ENCODE measurements around the gene DNAH1.

The DNAH1 gene

DNA sequence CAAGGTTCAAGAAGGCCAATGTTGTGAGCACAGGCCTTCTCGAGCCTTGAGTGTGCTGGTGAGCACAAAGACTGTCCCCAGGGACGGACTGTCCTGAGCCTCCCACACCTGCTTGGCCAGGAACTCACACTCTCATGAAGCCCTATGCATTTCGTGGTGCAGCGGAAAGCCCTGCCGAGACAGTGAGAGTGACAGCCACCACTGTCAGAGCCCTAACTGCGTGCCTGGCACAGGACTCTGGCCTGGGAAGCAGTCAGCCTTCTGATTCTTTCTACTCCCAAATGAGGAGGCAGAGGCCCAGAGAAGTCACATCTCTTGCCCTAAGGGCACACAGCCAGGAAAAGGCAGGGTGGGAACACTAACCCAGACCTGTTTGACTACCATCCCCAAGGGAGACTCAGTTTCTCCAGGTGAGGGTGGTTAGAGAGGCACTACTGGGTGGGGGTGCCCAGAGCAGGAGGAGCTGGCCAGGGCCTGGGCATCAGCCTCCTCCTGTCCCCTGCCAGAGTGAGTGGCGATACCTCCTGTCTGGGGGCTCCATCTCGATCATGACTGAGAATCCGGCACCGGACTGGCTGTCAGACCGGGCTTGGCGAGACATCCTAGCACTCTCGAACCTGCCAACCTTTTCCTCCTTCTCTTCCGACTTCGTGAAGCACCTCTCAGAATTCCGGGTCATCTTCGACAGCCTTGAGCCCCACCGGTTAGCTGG lies 78.0 kb downstream of the DNAH1 start:
- DNase-seq = no peak

DNA sequence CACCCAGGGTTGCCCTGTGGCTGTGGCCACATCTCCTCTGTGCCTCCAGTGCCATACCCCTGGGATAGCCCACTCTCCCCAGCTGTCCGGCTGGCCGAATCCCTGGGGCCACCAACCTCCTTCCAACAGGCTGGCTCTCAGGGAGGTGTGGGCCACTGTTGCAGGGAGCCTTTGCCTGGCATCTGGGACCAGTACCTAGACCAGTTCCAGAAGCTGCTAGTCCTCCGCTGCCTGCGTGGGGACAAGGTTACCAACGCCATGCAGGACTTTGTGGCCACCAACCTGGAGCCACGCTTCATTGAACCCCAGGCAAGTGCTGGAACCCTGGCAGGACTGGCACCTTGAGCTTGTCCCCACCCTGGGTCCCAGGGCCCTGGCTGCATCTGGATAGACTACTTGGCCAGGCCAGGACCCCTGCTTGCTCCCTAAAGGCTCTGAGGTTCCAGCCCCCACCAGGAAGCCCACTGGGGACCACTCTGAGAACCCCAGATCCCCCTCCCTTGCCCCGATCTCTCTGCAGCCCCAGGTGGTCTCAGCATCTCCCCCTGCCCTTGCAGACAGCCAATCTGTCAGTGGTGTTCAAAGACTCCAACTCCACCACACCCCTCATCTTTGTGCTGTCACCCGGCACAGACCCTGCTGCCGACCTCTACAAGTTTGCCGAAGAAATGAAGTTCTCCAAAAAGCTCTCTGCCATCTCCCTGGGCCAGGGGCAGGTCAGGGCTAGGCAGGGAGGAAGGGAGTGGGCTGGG lies 78.8 kb downstream of the DNAH1 start:
- DNase-seq = no peak

DNA sequence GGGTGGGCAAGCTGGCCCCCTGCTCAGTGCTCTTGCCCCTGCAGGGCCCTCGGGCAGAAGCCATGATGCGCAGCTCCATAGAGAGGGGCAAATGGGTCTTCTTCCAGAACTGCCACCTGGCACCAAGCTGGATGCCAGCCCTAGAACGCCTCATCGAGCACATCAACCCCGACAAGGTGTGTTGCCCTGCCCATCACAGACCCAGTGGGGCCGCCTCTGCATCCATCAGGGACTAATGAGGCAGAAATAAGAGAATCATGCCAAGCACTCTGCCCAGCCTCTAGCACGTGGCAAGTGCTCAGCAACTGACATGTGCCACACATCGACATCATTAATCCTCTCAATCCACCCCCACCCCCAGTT lies 79.4 kb downstream of the DNAH1 start:
- DNase-seq = no peak

DNA sequence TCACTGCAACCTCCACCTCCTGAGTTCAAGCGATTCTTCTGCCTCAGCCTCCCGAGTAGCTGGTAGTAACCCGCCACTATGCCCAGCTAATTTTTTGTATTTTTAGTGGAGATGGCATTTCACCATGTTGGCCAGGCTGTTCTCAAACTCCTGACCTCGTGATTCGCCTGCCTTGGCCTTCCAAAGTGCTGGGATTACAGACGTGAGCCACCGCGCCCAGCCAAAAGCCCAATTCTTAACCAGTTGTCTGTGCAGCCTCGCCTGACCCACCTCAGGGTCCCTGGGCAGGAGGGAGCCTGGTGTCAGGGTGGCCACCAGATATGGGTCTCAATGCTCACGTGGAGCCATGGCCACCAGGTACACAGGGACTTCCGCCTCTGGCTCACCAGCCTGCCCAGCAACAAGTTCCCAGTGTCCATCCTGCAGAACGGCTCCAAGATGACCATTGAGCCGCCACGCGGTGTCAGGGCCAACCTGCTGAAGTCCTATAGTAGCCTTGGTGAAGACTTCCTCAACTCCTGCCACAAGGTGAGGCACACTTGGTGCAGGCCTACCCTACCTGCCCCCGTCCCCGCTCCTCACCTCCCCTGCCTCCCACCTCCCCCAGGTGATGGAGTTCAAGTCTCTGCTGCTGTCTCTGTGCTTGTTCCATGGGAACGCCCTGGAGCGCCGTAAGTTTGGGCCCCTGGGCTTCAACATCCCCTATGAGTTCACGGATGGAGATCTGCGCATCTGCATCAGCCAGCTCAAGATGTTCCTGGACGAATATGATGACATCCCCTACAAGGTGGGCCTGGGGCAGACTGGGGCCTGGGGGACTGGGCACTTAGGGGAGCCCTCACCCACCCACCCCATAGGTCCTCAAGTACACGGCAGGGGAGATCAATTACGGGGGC lies 80.1 kb downstream of the DNAH1 start:
- no peak for DNase-seq

DNA sequence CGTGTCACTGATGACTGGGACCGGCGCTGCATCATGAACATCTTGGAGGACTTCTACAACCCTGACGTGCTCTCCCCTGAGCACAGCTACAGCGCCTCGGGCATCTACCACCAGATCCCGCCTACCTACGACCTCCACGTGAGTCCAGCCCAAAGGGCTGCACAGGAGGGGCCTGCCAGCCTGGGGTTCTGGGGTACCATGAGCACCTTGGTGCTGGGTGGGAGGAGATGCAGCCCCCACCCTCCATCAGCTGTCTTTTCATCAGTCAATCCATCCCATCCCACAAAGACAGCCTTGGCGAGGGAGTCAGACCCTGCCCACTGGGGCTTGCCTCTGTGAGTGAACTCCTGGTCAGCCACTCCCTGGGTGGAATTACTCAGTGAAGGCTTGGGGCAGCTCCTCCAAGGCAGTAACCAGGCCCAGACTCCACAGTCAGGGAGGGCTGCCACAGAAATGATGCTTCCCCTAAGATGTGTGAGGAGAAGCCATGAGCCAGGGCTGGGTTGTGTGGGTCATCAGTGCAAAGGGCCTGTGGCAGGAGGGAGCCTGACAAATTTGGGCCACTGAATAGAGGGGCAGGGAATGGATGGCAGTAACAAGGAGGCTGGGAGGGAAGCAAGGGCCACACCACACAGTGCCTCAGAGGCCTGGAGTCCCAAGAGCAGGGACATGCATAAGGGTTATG lies 80.9 kb downstream of the DNAH1 start:
- no peak for DNase-seq

DNA sequence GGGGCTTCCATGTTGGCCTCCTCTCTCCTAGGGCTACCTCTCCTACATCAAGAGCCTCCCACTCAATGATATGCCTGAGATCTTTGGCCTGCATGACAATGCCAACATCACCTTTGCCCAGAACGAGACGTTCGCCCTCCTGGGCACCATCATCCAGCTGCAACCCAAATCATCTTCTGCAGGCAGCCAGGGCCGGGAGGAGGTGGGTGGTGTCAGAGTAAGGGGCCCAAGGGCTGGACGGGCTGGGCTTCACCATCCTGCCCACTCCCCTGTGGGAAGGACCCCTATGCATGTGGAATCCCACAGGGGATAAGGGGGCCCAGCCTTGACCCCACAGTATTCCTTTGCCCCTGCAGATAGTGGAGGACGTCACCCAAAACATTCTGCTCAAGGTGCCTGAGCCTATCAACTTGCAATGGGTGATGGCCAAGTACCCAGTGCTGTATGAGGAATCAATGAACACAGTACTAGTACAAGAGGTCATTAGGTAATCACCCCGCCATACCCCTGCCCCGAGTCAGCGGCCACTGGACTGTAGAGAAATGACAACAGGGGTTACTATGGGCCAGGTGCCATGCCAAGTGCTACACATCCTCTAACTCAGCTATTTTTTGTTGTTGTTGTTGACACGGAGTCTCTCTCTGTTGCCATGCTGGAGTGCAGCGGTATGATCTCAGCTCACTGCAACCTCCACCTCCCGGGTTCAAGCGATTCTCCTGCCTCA lies 81.7 kb downstream of the DNAH1 start:
- DNase-seq = no peak

DNA sequence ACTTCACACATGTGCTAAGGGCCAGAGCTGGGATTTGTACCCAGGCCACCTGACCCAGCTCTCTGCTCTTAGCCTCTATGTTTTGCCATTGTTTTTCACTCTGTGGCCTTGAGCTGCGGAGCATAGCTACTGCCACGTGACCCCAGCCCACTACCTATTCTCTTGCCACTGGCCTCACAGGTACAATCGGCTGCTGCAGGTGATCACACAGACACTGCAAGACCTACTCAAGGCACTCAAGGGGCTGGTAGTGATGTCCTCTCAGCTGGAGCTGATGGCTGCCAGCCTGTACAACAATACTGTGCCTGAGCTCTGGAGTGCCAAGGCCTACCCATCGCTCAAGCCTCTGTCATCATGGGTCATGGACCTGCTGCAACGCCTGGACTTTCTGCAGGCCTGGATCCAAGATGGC lies 82.6 kb downstream of the DNAH1 start:
- DNase-seq = no peak

DNA sequence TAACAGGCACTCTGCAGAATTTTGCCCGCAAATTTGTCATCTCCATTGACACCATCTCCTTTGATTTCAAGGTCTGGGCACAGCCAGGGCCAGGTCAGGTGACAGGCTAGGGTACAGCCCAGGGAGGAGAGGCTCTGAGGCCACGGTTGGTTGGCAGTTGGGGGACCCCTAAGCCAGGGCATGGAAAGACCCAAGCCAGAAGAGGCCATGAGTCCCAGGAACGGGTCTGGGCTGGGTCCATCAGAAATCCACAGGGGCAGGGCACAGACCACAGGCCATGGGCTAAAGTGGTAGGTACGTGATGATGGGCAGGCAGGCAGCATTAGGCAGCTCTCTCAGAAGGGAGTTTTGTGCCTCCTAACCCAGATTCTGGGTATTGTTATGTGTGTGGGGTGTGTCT lies 83.0 kb downstream of the DNAH1 start:
- no peak for DNase-seq

DNA sequence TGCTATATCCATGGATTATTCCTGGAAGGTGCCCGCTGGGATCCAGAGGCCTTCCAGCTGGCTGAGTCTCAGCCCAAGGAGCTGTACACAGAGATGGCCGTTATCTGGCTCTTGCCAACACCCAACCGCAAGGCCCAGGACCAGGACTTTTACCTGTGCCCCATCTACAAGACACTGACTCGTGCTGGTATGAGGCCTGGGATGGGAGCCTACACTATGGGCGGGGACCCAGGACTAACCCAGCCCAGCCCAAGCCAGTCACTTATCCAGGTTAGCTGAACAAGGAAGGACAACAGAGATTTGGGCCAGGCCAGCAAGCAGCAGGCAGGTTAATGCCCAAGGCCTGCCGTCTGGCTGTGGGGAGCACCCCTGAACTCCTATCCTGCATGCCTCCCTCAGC lies 83.5 kb downstream of the DNAH1 start:
- DNase-seq = no peak

DNA sequence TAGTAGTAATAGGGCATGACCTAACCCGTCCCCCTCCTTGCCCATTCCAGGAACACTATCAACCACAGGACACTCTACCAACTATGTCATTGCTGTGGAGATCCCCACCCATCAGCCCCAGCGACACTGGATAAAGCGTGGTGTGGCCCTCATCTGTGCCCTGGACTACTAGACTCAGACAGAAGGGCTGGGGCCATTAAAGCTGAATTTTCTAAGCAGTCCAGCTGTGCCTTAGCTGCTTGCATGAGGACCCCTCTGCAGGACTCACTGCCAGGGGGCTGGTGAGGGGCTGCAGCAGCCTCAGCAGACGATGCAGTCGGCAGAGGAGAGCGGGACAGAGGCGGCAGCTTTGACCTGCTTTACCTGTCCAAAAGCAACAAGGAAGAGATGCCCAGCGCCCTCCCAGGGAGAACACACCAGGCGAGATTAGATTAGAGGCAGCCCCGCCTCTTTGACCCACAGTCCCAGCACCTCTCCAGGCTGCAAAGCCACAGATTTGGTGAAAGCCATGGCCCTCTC lies 84.2 kb downstream of the DNAH1 start:
- DNase-seq = no peak

DNA sequence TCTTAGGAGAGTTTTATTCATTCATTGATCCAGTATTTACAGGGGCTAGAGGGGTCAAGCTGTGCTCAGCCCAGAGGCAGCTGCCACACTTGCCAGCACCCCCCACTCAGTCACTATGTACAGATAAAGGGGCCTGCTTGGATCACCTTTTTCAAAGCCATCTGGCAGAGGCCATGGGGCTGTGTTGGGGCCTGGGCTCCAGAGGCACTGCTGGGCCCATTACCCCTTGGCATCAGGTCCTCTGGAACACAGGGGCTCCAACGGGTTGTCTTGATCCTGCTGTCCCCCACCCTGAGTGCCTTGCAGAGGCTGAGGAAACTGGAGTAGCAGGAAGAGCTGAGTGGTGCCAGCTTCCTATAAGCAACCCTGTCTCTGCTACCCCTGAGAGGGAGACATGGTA lies 84.9 kb downstream of the DNAH1 start:
- no peak for DNase-seq

DNA sequence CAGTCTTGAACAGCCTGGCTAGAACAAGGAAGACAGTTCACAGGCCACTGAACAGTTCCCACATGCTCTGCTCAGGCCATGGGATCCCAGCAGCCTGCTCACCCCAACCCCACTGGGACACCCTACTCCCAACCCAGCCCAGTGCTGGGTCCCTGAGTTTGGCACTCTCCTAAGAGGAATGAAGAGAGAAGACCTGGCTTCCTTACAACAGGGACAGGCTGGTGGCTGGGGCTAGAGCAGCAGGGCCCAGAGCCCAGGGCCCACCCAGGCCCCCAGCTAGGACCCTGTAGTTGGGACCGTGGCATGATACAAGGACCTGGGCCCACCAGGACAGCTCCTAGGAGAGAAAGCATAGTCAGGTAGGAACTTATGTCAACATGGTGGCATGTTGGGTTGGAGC lies 85.4 kb downstream of the DNAH1 start:
- DNase-seq = no peak

DNA sequence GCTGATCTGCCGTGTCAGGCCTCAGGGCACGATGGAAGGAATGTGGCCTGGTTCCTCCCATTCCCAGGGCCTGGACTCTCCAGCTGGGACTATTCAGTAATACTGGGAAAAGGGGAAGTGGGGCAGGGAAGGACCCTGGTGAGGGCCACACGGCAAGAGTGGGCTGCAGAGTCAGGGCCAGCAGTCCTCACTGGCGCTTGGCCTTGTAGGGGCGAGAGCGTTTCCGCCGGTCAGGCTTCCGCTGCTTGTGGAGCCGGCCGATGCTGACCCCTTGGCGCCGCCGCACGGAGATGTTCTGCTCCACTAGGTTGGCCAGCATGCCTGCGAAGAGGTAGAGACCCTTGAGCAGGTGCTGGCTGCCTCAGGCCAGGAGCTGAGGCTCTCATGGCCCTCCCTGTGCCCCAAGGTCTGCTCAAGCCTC lies 86.0 kb downstream of the DNAH1 start:
- DNase-seq = no peak

DNA sequence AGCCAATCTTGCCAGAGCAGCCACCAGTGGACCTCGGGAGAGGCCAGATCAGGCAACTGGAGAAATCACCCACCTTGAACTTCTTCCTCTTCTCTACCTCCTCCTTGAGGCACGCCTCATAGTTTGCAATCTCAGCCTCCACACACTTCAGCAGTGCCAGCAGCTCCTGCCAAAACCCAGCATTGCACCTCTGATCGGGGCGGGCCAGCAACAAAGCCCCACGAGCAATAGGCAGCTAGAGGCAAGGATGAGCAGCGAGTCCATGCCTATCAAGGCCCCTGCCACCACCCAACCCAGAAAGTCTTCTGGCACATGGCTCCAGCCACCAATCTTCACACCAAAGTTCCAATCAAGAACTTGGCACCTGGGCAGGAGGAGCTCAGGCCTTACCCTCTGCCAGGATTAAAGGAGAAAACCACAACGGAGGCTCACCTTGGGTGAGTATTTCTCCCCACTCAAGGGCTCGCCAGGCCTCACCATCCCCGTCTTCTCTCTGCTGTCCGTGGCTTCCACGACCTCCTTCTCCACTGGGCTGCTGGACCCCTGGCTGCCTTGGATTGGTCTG lies 86.7 kb downstream of the DNAH1 start:
- DNase-seq = no peak

DNA sequence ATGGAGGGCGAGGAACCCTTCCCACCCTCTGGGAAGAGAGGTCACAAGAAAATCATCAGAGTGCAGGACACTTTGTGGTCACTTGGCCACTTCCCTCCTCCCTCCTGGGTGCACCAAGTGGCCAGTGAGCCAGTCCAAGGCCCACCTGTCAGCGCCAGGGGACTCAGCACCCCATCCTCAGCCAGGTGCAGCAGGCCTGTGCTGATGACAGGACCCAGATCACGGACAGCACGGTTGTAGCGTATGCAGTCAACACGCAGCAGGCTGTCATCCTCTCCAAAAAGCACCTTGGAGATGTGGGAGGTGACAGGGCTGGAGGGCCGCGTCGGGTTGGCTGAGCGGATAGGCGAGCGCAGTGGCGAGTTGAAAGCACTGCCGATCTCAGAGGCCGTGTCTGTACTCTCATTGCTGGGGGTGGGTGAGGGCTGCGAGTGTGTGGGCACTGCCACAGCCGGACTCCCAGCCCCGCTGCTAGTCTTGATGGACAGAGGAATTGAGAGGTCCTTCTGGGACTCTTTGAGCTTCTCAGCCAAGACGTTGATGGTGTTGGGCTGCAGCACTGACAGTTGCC lies 87.2 kb downstream of the DNAH1 start:
- no peak for DNase-seq

DNA sequence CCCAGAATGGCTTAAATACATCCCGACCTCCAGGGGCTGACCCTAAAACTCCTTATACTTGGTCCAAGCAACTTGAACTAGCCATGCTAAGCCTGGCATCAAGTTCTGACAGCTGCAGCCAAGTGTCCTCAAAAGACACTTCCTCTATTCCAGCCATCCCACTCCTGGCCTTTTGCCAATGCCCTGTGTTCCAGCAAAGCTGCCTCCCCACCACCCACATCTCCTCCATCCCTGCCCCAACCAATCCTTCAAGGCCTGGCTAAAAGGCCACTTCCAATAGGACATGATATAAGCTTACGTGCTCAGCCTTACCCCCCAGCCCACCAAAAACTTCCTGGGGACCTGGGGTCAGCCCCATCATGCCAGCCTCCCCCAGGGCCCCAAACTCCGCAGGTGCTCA lies 87.8 kb downstream of the DNAH1 start:
- no peak for DNase-seq

DNA sequence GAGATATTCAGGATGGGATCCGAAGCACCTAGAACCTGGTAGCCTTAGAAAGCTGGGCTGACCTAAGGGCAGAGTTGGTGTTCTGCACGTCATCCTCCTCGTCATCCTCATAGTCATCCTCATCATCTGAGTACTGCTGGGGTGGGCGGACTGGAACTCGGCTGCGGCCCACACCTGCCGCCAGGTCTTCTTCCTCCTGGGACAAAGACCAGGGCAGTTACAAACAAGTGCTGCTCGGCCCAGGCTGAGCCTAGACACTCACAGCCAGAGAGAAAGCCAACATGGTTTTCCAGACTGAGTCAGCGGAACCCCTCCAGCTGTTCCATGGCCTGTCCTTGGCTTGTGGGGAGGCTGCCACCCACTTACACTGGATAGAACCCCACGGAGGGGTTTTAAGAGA lies 88.3 kb downstream of the DNAH1 start:
- no peak for DNase-seq

DNA sequence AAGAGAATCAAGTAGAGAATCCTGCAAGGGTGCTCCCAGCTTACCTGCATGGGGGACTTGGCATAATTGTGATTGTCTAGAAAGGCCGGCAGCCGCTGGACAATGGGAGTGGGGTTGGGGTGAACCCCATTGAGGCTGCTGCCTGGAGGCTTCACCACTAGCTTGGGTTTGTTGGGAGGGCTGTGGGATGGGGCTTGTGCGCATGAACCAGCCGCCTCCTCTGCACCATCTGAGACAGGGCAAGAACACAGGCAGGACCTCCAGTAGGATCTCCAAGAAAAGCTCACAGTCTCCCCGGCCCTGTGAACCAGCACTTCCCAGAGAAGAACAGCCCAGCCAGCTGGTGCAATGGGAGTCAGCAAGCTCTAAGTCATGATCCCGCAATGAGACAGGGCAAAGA lies 88.9 kb downstream of the DNAH1 start:
- no peak for DNase-seq

DNA sequence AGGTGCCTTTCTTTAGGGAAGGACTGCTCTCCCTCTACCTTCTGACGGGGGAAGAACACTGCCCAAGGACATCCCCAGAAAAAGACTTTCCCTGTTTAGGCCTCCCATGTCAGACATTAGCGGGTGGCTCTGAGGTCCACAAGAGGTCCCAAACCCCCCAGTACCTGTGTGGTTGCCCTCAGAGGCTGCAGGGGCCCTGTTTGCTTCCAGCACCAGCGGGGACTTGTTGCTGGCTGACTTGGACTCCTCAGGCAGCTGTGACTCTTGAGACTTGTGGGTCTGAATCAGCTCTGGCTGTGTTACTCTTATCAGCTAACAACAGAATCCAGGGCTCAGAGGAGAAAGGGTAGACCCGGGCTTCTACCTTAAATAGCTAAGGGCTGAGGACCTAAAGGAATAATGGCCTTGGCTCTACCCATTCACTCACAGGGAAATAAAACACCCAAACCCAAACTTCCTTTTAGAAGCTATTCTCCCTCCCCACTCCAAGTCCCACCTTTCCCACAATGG lies 89.5 kb downstream of the DNAH1 start:
- DNase-seq = no peak

DNA sequence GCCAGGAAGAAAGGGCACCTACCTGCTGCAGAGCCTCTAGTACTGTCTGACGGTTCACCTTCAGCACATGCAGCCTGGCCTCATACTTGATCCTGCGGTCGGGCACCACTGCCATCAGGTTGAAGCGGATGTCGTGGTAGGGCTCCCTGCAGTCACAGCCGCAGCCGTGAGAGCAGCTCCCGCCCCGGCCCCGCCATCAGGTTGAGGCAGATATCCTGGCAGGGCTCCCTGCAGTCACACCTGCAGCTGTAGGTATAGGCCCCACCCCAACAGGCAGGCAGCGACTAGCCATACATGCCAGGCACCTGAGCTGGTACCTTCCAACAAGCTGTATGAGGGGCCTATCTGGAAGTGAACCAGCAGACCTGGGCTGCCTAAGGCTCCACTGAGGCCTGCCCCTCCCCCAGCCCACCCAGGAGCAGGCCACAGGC lies 90.1 kb downstream of the DNAH1 start:
- DNase-seq = no peak
